HG02571 (cell line): ENCODE data around the gene PHLPP1.
"Not testable (repeated sequence)": the region's sequence is repeated elsewhere in the genome, so short reads cannot be mapped to it uniquely, and the experiment has no call there.

Experiments used
- ATAC-seq: cut with Tn5 transposase; IDR thresholded peaks from one replicate; pipeline ENCODE4 v1.9.1; 2021; ENCODE audit warnings: mild to moderate bottlenecking, moderate library complexity; ENCODE audit not compliant: unreplicated experiment

The PHLPP1 gene

DNA sequence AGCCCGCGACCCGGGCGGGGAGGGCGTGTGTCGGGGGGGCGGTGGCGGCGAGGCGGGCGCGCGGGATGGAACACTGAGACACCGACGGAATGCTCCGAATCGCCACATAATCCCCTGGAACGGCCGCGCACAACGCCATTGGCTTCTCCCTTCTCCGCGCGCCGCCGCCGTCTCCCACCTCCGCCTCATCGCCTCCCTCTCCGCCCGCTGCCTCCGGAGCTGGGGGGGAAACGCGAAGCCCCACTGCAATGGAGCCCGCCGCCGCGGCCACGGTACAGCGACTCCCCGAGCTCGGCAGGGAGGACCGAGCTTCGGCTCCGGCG, at the start of gene PHLPP1:
Gene PHLPP1, plus strand, starts transcription at position 106 of the 323 bp plus-strand sequence. Its CDS starts 143 bp downstream, at position 249.
- peak; percentile 19 for ATAC-seq

DNA sequence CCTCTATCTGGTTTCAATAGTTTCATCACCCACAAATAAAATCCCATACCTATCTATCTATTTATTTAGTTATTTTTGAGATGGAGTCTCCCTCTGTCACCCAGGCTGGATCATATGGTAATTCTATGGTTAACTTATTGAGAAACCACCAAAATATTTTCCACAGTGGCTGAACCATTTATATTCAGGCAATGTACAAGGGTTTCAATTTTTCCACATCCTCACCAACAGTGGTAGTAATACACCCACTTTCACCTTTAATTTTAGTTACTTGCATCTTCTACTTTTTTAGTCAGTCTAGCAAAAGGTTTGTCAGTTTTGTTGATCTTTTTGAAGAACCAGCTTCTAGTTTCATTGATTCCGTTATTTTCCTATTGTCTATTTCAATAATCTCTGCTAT, 46.1 kb upstream of the PHLPP1 start:
- no peak for ATAC-seq

DNA sequence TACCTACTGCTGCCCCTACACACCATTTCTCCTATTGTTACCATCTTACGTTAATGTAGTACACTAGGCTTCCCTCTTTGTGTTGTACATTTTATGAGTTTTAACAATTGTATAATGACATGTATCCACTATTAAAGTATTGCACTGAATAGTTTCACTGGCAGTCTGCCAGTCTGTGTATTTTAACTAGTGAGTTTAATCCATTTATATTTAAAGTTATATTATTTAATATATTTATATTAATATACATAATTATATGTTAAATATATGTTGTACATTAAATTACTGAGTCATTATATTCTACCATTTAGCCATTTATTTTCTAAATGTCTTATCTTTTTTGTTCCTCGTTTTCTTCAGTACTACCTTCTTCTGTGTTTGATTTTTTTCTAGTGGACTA, 44.8 kb upstream of the PHLPP1 start:
- ATAC-seq: no peak

DNA sequence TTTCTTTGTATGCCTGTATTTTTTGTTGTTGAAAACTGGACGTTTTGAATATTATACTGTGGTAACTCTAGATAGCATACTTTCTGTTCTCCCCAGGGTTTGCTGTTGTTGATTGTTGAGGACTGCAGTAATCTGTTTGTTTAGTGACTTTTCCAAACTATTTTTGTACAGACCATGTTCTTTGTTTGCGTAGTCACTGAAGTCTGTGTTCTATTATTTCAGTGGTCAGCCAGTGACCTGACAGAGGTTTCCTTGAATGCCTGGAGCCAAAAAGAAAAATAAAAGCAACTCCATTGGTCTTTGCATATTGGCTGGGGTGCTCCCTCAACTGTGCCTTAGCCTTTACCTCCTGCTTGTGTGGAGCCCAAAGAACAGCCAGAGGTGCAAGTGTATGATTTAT, 42.7 kb upstream of the PHLPP1 start:
- no peak for ATAC-seq

DNA sequence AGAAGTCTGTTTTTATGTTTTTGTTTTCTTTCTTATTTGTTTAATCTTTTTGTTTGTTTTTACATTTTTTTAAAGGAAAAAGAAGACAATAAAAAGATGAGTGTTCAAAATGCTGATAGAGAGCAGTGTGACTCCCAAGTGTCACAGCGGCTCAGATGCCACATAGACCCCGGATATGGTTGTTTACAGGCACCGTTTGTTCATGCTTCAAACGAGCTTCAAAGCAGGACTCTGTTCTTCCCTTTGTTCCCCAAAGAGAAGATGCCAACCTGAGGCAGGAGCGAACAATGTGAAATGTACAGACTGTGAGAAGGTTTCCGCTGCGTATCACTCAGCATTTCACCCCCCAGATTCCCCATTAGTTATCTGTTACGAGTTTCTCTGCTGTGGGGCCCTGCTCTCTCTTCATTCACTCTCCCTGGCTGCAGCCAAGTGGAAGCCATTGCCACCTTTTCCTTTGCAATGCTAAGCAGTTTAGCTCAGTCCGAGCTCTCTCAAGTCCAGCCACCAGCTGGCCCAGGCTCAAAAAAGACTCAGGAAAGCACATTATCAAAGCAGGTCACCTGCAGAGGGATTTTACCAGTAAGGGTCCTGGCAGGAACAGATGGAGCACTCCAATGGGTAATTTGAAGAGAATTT, 36.4 kb upstream of the PHLPP1 start:
- ATAC-seq: no peak

DNA sequence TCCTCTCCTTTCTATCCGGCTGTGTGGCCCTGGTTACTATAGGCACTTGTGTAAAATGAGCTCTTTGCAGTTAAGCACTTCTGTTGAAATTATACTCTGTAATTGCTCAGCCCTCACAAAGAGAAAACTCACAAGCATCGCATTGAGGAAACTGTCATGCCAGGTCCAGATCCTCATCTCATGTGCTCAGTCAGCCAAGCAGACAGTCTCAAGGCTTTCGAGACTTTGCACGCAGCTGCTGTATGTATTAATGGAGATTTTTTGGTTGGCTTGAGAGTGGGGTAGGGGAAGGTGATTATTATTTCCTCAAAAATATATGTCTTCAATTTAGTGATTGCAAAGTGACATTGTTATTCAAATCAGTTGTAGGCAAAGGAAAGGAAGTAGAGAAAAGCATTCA, 33.0 kb upstream of the PHLPP1 start:
- no peak for ATAC-seq

DNA sequence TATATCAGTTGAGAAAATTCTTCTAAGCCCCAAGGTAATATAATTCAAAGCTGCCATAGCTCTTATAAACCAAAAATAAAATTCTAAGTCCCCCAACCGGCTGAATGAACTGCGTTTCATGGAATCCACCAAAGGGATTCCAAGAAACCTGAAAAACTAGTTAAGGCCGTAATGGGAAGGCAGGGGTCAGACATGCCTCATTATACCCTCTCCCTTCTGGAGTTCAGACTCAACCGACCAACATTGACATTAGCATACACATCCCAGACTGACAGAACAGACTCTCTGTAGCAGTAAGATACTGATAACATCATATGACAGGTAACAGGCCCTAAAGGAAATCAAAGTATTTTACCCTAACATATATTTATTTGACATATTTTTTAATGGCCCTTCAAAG, 31.4 kb upstream of the PHLPP1 start:
- ATAC-seq: no peak

DNA sequence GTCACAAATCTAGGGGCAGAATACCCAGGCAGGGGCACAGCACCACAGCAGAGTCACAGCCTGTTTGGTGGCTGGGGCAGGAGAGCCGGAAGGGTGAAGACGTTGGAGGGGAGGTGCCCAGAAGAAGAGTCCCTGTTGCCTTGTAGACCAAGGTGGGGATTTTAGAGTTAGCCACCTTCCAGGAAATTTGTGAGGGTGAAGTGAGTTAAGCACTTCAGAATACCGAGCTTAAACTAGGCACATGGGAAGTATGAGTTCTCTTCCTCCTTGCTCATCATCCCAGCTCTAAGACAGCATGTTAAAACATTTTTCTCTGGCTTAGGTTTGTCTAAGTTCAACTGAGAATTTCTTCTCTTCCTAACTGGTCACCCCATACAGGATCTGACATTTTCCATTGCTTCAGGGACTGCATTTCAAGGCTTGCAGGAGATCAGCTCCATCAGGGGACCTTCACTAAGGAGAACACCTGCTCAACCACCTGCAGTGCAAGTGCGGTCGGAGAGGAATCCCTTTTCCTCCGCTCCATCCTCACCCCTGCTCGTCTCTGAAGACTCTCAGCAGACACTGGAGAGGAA, 26.5 kb upstream of the PHLPP1 start:
- ATAC-seq: no peak

DNA sequence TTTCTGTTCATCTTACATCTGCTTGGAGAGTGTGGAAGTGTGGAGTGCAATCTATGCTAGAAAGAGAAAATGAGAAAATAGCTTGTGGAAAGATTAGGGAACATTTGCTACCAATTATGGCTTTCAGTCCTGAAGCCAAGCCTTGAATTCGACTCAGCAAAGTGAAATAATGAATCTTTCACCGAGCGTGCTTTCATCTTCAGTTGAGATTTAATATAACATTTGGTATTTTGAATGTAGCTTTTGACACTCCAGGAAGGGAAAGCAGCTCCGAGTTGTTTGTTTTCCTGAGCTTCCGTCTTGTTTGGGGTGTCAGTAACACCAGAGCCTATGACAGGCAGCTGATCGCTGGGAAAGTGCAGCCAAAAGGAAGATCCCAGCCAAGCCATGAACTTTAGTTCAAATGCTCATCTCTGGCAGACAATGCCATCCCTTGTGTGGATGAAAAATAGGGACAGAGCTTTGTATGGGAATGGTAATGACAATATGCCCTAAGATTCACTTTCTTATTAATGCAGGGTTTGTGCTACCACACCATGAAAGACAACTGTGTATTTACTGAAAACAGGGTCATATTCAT, 25.0 kb upstream of the PHLPP1 start:
- no peak for ATAC-seq

DNA sequence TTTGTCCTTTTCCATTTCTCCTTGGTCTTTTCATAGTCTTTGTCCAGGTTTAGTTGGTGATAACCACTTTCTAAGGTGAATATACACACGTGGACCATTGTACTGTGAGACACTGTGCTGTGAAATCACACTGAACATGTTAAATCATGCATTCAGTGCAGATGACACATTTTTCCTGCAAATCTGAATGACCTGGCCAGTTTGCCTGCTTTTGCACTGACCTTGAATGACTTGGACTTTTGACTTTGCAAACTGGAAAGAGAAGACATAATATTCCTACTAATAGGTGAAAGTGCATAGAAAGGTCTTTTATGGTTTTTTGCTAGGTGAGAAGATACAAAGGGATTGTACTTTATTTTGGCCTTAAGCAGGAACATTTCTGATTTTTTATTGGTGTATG, 21.7 kb upstream of the PHLPP1 start:
- no peak for ATAC-seq

DNA sequence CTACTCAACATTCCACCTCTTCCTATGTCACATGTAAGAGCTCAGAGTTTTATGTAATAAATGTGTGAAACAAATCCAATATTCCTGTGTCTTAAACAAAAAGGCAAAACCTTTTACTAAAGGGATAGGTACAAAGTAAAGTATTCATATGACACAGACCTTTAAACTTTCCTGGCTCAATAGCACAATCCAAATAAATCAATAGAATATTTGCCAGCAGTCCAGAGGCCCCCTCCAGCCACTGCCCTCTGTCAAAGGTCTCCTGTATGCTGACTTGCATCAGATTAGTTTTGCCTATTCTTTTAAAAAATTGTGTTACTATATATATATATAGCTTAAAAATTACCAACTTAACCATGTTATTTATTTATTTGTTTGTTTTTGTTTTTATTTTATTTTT, 17.7 kb upstream of the PHLPP1 start:
- ATAC-seq: no peak

DNA sequence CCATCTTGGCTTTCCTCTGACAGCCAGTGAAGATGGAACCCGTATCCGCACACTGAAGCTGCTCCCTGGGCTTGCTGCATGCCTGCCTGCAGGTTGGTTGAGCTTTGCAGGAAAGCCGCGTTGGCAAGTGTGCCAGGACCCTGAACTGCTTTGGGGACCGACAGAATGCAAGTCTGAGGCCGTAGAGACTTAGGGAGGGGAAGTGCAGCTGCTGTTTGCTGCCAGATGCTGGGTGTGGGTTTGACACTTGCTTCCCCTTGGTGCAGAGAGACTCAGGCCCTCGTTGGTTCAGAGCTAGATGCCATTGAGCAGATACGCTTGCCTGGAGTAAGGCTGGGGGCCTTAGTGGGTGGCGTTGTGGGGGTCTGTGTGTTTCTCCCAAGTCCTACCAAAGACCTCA, 13.1 kb upstream of the PHLPP1 start:
- ATAC-seq: no peak

DNA sequence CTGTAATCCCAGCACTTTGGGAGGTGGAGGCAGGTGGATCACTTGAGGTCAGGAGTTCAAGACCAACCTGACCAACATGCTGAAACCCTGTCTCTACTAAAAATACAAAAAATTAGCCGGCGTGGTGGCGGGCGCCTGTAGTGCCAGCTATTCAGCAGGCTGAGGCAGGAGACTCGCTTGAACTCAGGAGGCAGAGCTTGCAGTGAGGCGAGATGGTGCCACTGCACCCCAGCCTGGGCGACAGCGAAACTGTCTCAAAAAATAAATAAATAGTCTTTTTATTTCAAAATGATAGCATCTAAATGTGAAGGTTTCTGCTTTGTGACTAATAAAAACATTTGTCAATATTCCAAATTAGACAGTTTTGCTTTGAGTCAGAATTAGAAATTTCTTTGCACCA, 8.5 kb upstream of the PHLPP1 start:
- ATAC-seq: not testable (repeated sequence)

DNA sequence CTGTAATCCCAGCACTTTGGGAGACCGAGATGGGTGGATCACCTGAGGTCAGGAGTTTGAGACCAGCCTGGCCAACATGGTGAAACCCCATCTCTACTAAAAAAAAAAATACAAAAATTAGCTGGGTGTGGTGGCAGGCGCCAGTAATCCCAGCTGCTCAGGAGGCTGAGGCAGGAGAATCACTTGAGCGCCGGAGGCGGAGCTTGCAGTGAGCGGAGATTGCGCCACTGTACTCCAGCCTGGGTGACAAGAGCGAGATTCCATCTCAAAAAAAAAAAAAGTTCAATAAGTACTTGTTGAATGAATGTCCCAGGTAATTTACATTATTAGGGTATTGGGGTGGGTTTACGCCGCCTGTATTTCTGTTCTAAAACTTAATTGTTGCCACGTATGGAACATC, 5.4 kb upstream of the PHLPP1 start:
- not testable (repeated sequence) for ATAC-seq

DNA sequence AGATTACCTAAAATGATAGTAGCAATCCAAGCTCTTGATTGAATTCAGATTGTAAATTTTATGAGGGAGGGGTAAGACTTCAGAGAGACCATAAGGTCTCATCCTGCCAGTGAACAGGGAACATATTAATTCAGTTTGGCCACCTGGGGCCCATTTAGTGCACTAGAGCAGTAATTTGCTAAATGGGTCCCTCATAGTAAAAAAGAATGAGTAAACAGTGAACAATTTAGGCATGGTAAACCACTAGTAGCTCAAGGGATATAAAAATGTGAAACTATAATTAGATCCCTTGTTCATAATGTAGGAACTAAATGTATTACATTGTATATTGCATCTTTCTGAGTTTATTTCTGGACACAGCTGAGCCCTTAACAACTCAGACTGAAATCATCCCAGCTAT, 4.9 kb upstream of the PHLPP1 start:
- no peak for ATAC-seq

DNA sequence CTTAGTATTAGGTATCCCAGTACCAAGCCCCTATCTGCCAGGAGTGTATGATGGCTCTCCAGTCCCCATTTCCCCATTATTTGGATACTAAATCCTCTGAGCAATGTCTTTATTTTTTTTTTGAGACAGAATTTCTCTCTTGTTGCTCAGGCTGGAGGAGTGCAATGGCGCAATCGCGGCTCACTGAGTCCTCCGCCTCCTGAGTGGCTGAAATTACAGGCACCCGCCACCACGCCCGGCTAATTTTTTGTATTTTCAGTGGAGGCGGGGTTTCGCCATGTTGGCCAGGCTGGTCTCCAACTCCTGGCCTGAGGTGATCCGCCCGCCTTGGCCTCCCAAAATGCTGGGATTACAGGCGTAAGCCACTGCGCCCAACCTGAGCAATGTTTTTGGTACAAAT, 3.6 kb upstream of the PHLPP1 start:
- no peak for ATAC-seq

DNA sequence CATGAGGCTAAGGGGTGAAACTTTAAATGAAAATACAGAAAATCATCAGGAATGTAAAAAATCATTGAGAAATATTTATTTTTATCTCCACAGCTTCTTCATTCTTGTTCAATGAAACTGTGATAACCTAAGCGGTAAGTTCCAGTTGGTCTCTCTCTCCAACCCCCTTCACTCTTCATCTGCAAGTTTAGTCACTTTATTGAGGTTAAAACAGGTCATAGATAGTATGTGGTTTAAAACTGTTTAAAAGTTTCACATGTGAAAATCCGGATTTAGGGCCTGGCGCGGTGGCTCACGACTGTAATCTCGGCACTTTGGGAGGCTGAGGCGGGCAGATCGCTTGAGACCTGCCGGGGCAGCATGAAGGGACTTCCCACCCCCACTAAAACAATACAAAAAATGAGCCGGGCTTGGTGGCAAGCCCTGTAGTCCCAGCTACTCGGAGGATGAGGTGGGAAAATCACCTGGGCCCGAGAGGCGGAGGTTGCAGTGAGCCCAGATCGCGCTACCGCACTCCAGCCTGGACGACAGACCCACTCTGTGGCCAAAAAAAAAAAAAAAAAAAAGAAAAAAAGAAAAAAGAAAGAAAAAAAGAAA, 1.6 kb upstream of the PHLPP1 start:
- no peak for ATAC-seq

DNA sequence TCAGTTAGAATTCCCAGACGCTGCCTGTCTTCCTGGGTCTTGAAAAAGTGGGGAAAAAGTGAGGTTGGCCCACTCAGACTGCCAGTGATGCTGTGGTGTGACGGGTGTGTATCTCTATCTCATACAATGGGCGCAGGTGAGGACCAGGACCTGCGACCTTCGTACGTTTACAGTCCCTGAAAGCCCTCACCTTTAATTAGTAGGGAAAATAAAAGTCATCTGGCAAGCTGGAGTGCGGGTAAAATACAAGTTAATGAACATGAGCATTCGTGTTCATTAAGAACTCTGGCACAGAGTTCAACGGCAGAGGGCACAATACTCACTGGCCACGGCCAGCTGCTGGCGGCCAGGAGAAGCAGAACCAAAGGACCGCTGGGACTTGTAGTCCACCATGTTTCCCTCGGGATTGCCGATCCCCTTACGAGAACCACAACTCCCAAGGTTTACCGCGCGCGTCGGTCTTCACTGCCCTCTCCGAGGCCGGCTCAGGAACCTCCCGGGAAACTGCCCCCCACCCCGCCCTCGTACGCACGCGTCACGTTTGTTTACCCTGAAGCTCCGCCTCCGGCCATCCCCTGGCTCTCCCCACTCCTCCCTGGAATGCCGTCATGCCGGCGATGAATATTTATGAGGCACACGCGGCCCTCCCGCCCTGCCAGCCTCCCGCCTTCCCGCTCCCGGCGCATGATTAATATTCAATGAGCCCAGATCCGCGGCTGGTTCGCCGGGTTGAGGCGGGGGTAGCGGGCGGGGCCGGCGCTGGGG, 488 bp upstream of the PHLPP1 start:
- peak; percentile 74 for ATAC-seq

DNA sequence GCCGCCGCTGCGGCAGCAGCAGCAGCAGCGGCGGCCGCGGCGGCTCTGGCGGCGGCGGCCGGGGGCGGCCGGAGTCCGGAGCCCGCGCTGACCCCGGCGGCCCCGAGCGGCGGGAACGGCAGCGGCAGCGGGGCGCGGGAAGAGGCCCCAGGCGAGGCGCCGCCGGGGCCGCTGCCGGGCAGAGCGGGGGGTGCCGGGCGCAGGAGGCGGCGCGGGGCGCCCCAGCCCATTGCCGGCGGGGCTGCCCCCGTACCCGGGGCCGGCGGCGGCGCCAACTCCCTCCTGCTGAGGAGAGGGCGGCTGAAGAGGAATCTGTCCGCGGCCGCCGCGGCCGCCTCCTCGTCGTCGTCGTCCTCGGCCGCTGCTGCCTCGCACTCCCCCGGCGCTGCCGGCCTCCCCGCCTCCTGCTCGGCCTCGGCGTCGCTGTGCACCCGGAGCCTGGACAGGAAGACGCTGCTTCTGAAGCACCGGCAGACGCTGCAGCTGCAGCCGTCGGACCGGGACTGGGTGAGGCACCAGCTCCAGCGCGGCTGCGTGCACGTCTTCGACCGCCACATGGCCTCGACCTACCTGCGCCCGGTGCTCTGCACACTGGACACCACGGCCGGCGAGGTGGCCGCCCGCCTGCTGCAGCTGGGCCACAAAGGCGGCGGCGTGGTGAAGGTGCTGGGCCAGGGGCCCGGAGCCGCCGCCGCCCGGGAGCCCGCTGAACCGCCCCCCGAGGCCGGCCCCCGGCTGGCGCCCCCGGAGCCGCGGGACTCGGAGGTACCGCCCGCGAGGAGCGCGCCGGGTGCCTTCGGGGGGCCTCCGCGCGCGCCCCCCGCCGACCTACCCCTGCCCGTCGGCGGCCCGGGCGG, 646 bp downstream of the PHLPP1 start:
- peak; percentile 29 for ATAC-seq

DNA sequence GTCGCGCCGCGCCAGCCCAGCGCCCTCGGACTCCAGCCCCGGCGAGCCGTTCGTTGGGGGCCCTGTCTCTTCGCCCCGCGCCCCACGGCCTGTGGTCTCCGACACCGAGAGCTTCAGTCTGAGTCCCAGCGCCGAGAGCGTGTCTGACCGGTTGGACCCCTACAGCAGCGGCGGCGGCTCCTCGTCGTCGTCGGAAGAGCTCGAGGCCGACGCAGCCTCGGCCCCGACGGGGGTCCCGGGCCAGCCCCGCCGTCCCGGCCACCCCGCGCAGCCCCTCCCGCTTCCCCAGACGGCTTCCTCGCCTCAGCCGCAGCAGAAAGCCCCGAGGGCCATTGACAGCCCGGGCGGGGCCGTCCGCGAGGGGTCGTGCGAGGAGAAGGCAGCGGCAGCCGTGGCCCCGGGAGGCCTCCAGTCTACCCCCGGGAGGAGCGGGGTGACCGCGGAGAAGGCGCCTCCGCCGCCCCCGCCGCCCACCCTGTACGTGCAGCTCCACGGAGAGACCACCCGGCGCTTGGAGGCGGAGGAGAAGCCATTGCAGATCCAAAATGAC, 1.4 kb downstream of the PHLPP1 start:
- ATAC-seq: no peak
